Head of caudate nucleus (tissue), 42 donors: ENCODE results near the gene PABPC1L2A.
A peak's percentile ranks its signal among the peaks of the same experiment; 100 is the strongest.
"Not testable (repeated sequence)": the region's sequence is repeated elsewhere in the genome, so short reads cannot be mapped to it uniquely, and the experiment has no call there.

Experiments
- DNase-seq, 42 donors: peaks; one replicate each; pipeline versions ENCODE4 v3.0.0 to v3.0.0-alpha.2; 2020 to 2021; ENCODE audit warnings: mixed read lengths in 7 of 42
- intact Hi-C: fragments of 100-400 bp; cut with DNase I; formaldehyde crosslinking; loops from one replicate; pipeline ENCODE4 v1.15.0; 2022

Gene PABPC1L2A

GRCh38 chrX:73079024-73079562, at the start of gene PABPC1L2A:
TSS of gene PABPC1L2A (minus strand) at chrX:73079512. CDS start at chrX:73079386, 126 bp downstream.
- intact Hi-C loops, DNase-seq: not testable (repeated sequence)

GRCh38 chrX:73127700-73128241, 48.5 kb upstream of the PABPC1L2A start:
- intact Hi-C loops = no loop called here
- peak in 32 of 42 donors; percentile 0 to 52 (median 20) for DNase-seq

- intact Hi-C loops = no loop called here
- no peak for DNase-seq
Measured at GRCh38 chrX:73126240-73126639, 46.9 kb upstream of the PABPC1L2A start.

- intact Hi-C loops, DNase-seq: not testable (repeated sequence)
Measured at GRCh38 chrX:73099505-73099904, 20.2 kb upstream of the PABPC1L2A start.

- intact Hi-C loops = not testable (repeated sequence)
- peak in 6 of 42 donors; percentile 1 to 48 (median 6) for DNase-seq
Measured at GRCh38 chrX:73086766-73087165, 7.5 kb upstream of the PABPC1L2A start.

- intact Hi-C loops, DNase-seq: not testable (repeated sequence)
Measured at GRCh38 chrX:73079884-73080283, 572 bp upstream of the PABPC1L2A start.

- DNase-seq, intact Hi-C loops: not testable (repeated sequence)
Measured at GRCh38 chrX:73078597-73078996, 715 bp downstream of the PABPC1L2A start.

- no peak for DNase-seq
- intact Hi-C loops = no loop called here
Measured at GRCh38 chrX:73076838-73077237, 2.5 kb downstream of the PABPC1L2A start.

- intact Hi-C loops = no loop called here
Measured at GRCh38 chrX:73069365-73070035, 9.8 kb downstream of the PABPC1L2A start.

GRCh38 chrX:73068467-73069364, 10.6 kb downstream of the PABPC1L2A start:
- intact Hi-C loops = no loop called here
- DNase-seq = no peak

More at GRCh38 chrX:73069365-73070035, 9.8 kb downstream of the PABPC1L2A start:
- no peak for DNase-seq

GRCh38 chrX:73067761-73068466, 11.4 kb downstream of the PABPC1L2A start:
- DNase-seq, intact Hi-C loops: not testable (repeated sequence)

GRCh38 chrX:73028876-73029275, 50.4 kb downstream of the PABPC1L2A start:
- intact Hi-C loops = no loop called here
- no peak for DNase-seq
